ENCODE measurements around the gene RASGRF2.
"Not testable (repeated sequence)": the region's sequence is repeated elsewhere in the genome, so short reads cannot be mapped to it uniquely, and the experiment has no call there.

The RASGRF2 gene

DNA sequence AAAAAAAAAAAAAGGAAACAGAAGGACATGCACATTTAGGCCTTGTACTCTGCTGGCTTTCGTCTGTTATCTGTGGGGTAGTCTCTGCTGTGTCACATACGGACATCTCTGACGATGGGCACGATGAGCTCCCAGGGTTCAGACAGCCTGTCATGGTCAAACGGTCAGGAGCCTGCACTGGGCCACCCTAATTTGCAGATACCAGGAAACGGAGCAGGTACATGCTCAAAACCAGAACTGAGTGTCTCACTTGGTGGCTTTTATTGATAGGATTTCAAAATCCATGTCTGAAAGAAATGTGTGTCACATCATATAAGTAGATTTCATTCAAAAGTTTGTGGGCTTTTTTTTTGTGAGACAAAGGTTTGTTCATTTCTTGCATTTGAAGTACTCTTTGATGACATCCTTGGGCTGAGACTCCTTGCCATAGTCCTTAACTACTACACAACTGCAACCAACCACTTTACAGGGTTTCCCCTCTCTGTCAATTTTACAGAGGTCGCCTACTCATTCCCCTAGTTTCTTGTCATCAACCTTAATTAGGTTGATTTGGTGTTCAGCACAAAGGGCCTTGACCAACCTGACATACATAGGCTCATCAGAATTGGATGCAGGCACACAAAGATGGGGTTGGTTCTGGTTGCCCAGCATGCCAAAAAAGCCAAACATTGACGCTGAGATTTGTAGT, 281.9 kb downstream of the RASGRF2 start:
- no peak for DNase-seq (ENCODE audit: low read depth)

DNA sequence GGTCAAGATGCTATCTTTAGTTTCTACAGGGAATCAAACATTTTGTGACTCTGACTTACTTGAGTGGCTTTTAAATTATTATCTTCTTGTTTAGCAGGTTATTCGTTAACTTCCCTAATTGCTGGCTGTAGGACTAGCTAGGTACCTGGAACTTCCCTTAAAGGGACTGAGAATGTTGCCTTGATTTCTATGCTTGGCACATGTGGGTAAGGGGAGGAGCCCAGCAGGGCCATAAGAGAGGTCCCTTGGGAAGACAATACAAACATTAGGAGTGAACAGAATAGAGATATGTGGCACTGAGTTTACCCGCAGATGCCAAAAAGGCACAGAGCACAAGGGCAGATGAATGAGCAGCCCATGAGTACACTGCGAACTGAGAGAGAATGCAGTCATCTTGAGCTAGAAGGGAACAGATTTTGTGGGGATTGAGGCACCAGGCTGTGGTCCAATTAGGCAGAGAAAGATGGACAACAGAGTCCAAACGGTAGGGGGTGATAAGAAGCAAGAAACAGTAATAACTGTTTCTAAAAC, 282.8 kb downstream of the RASGRF2 start:
- no peak for DNase-seq (ENCODE audit: low read depth)

DNA sequence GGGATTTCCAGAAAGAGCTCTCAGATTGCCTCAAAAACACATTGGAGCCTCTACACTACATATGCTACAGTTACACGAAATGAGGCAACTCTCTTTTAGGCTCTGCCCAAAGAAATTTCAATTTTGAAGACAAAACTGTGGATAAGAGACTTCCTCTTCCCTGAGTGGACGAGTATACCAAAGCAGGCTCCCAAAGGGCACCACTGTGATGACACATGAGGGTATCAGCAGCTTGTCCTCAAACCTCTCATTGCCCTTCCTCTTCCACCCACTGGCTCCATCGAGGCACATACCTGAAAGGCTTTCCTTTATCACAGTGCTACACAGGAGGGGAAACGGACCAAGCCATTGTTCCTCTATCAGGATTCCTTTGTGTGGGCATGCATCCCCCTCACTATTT, 284.3 kb downstream of the RASGRF2 start:
- DNase-seq (ENCODE audit: low read depth), result no peak

DNA sequence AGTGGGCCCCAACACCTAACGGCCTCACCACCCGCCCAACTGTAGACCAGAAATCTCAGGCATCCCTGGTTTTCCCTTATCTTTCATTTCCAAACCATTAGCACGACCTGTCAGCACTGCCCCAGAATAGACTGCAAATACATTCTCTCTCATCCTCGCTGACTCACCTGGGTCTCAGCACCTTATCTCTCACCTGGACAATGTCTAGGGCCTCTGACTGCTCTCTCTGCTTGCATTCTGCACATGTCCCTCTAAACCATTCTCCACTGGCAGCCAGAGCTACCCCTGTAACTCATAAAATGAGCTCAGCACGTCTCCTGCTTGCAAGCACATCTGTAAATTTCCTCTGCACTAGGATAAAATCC, 285.7 kb downstream of the RASGRF2 start:
- DNase-seq (ENCODE audit: low read depth), result no peak

- no peak for DNase-seq (ENCODE audit: low read depth)
Measured at GRCh38 chr5:81246697-81247096, 286.5 kb downstream of the RASGRF2 start.

GRCh38 chr5:81247441-81247972, 287.3 kb downstream of the RASGRF2 start:
- no peak for DNase-seq (ENCODE audit: low read depth)

DNA sequence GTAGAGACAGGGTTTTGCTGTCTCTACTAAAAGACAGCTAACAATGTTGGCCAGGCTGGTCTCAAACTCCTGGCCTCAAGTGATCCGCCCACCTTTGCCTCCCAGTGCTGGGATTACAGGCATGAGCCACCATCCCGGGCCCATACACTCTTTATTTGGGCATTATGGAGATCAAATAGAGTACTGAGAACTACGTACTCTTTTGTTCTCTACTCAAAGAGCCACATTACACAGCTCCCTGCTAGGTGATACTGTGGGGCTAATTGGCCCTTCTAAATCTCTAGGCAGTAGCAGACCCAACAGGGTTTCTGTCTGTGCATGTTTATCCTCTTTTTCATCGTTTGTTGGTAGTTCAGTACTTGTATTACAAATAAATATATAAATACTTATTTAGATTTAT, 289.1 kb downstream of the RASGRF2 start:
- DNase-seq (ENCODE audit: low read depth), result no peak

DNA sequence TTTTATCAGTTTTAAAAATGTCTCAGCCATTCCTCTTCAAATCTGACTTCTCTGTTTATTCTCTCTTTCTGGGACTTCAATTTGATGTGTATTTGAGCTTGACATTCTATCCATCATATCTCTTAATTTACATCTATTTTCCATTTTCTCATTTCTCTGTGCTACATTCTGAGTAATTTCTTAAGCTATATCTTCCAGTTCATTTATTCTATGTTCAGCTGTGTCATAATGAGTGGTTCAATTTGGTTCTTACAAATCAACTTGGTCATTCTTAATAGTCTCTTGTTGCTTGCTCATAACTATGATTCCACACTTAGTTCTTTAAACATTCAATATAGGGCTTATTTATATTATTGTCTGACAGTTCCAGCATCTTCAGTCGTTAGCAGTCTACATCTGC, 289.8 kb downstream of the RASGRF2 start:
- no peak for DNase-seq (ENCODE audit: low read depth)

DNA sequence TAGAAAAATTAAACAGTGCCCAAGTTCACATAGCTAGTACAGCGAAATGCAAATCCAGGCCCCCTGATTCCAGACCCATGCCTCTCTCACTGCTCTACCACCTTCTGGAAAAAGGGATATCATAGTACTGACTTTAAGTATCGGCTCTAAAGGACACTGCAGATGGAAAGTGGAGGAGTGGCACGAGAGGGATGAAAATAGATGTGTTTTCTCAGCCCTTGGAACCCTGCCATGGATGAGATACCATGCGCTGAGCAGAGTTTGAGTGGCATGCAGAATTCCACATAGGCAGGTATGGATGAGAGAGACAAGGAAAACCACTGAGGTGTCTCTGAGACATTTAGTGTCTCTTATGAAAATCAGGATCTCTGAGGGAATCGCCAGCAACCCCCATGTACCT, 291.8 kb downstream of the RASGRF2 start:
- no peak for DNase-seq (ENCODE audit: low read depth)

DNA sequence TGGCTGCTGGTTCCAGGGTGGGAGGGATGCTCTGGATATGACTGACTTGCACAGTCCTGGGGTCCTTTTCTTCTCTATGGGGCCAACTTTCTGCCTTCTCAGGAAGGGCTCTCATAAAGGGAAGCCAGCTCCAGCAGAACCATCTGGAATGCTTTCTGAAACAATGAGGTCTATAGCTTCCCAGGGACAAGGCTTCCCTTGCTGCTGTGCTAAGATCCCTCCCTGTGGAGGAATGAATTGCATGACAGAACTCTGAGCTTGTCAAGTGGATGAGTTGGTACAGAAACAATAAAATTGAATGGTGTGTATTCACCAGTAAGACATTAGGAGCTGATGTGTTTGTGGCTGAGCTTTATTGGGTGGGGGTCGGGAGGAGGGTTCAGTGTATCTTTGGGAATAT, 292.7 kb downstream of the RASGRF2 start:
- no peak for DNase-seq (ENCODE audit: low read depth)

- DNase-seq (ENCODE audit: low read depth), result no peak
Measured at GRCh38 chr5:81253875-81254274, 293.7 kb downstream of the RASGRF2 start.

- no peak for DNase-seq (ENCODE audit: low read depth)
Measured at GRCh38 chr5:81254886-81255559, 294.9 kb downstream of the RASGRF2 start.

GRCh38 chr5:81256766-81257165, 296.6 kb downstream of the RASGRF2 start:
- no peak for DNase-seq (ENCODE audit: low read depth)

DNA sequence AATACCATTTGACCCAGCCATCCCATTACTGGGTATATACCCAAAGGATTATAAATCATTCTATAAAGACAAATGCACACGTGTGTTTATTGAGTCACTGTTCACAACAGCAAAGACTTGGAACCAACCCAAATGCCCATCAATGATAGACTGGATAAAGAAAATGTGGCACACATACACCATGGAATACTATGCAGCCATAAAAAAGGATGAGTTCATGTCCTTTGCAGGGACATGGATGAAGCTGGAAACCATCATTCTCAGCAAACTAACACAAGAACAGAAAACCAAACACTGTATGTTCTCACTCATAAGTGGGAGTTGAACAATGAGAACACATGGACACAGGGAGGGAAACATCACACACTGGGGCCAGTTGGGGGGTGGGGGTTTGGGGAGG, 302.6 kb downstream of the RASGRF2 start:
- DNase-seq (ENCODE audit: low read depth), result not testable (repeated sequence)

DNA sequence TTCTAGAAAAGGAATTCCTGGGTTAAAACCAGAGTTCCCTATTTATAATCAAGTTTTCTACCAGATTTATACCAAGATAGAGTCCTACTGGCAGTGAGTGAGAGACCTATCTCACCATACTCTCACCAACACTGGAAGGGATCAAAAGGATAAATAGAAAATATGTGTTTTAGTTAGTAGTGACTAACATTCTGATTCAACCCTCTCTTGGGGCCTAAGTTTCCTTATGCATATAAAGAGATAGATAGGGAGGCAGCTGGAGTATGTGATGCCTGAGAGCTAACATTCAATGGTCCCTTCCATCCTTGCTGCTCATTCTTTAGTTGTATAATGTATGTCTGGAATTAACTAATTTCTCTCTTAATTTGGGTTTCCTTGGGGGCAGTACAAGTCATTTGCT, 304.9 kb downstream of the RASGRF2 start:
- DNase-seq (ENCODE audit: low read depth), result no peak

GRCh38 chr5:81268521-81269196, 308.5 kb downstream of the RASGRF2 start:
- no peak for DNase-seq (ENCODE audit: low read depth)

- no peak for DNase-seq (ENCODE audit: low read depth)
Measured at GRCh38 chr5:81269751-81270393, 309.7 kb downstream of the RASGRF2 start.

DNA sequence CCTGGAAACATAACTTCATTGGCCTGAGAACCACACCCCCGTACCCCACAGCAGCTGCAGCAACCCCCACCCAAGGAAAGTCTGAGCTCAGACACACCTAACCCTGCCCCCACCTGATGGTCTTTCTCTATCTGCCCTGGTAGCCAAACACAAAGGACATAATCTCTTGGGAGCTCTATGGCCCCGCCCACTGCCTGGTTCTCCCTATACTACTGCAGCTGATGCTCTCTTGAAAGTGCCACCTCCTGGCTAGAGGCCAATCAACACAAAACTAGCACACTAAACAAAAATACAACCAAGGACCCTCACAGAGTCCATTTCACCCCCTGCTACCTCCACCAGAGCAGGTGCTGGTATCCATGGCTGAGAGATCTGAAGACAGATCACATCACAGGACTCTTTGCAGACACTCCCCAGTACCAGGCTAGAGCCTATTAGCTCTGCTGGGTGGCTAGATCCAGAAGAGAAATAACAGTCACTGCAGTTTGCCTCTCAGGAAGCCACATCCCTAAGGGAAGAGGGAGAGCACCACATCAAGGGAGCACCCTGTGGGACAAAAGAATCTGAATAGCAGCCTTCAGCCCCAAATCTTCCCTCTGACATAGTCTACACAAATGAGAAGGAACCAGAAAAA, 310.3 kb downstream of the RASGRF2 start:
- DNase-seq (ENCODE audit: low read depth), result not testable (repeated sequence)

Data from stimulated activated CD8-positive, alpha-beta memory T cell treated with anti-CD3 and anti-CD28 coated beads, Interleukin-12 subunit alpha, Interleukin-12 subunit beta, amount 100 ng/mL, for 4 hours (primary cell).